Thyroid gland (tissue), 4 donors: Measurements from ENCODE around the gene GPR183.

Experiments used
- POLR2A ChIP-seq, 2 donors: fragments of 450-650 bp; IDR thresholded peaks; one replicate each; pipeline ENCODE4 v1.6.1; 2017; ENCODE audit warnings: antibody characterized with exemption in 2 of 2, mild to moderate bottlenecking in 2 of 2, moderate library complexity in 1 of 2
- TF ChIP-seq, protein P1 (sequence below), 6 experiments: fragments of 200-600 bp in 3 of 6; fragments of 450-650 bp in 3 of 6; sonication (generic) in 3 of 6; IDR thresholded peaks; one replicate each; pipeline ENCODE4 v1.5.1; 2016 to 2019; ENCODE audit warnings: antibody characterized with exemption in 6 of 6, mild to moderate bottlenecking in 2 of 6, inconsistent platforms in 1 of 6, moderate library complexity in 1 of 6

- TF ChIP-seq, protein P1, sequence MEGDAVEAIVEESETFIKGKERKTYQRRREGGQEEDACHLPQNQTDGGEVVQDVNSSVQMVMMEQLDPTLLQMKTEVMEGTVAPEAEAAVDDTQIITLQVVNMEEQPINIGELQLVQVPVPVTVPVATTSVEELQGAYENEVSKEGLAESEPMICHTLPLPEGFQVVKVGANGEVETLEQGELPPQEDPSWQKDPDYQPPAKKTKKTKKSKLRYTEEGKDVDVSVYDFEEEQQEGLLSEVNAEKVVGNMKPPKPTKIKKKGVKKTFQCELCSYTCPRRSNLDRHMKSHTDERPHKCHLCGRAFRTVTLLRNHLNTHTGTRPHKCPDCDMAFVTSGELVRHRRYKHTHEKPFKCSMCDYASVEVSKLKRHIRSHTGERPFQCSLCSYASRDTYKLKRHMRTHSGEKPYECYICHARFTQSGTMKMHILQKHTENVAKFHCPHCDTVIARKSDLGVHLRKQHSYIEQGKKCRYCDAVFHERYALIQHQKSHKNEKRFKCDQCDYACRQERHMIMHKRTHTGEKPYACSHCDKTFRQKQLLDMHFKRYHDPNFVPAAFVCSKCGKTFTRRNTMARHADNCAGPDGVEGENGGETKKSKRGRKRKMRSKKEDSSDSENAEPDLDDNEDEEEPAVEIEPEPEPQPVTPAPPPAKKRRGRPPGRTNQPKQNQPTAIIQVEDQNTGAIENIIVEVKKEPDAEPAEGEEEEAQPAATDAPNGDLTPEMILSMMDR (IDR thresholded peaks at IDR 0.05) = no peak
- TF ChIP-seq POLR2A (IDR thresholded peaks at IDR 0.05) = no peak
Measured at GRCh38 chr13:99256709-99257108, 50.5 kb downstream of the GPR183 start.
